GM12878 (cell line): Measurements from ENCODE around the gene NOD1. TPM values are rescaled to one million over a fixed set of nuclear protein-coding genes. Genes with fewer than 3 reads are reported as not detected.

ENCODE experiments used
- ATAC-seq: fragments of 200-7000 bp; cut with Tn5 transposase; 3 replicates; pipeline ENCODE4 v1.9.1; 2020; ENCODE audit warnings: mild to moderate bottlenecking, moderate library complexity
- BruUV-seq: library from RNA; stranded (reverse); fragments of 400-500 nt; replicated peaks from 2 replicates; lab custom pipeline; 2021; lab: Mats Ljungman, UMichigan
- CTCF ChIA-PET: fragments of 300-600 bp; sonication (Branson Sonifier 250); formaldehyde crosslinking; extraction: SDS; loops from one replicate; lab custom pipeline; 2021; ENCODE audit warnings: inconsistent platforms; lab: Yijun Ruan, JAX
- POLR2A ChIA-PET: fragments of 350-600 bp; formaldehyde crosslinking; extraction: SDS; loops from one replicate; lab custom pipeline; 2021; ENCODE audit warnings: inconsistent platforms; lab: Charles Lee
- RAD21 ChIA-PET: fragments of 300-600 bp; sonication (Branson Sonifier 250); formaldehyde crosslinking; loops from one replicate; lab custom pipeline; 2023; ENCODE audit warnings: antibody characterized with exemption; ENCODE audit not compliant: unreplicated experiment; lab: Charles Lee
- SMC1A ChIA-PET: fragments of 300-600 bp; sonication (Branson Sonifier 250); formaldehyde crosslinking; loops from one replicate; lab custom pipeline; 2023; ENCODE audit not compliant: unreplicated experiment, uncharacterized antibody; lab: Charles Lee
- DNase-seq: peaks from one replicate; pipeline ENCODE4 v3.0.0-alpha.2; 2011; ENCODE audit warnings: low read depth, low spot score
- FAIRE-seq: peaks from 3 replicates; lab custom pipeline; 2011; peaks lifted over from hg19 to GRCh38; lab: Jason Lieb, UNC
- H2AFZ ChIP-seq: 2 replicates; pipeline ENCODE4 v1.6.0; 2011; ENCODE audit warnings: low read depth, low read length, control low read depth; ENCODE audit not compliant: control insufficient read depth
- H3K27ac ChIP-seq: 2 replicates; pipeline ENCODE4 v1.5.1; 2011; ENCODE audit warnings: control low read depth; ENCODE audit not compliant: control insufficient read depth, insufficient read depth
- H3K27me3 ChIP-seq, 2 experiments: replicated peaks in 1 of 2; 2 replicates each; pipeline versions ENCODE4 v1.6.0 to v1.6.1; 2011; ENCODE audit warnings: low read length in 1 of 2; ENCODE audit not compliant: control insufficient read depth in 2 of 2, insufficient read depth in 2 of 2
- H3K36me3 ChIP-seq, 2 experiments: 2 replicates each; pipeline ENCODE4 v1.5.1; 2011; ENCODE audit warnings: low read length in 1 of 2; ENCODE audit not compliant: control insufficient read depth in 2 of 2, insufficient read depth in 2 of 2
- H3K4me1 ChIP-seq: 2 replicates; pipeline ENCODE4 v1.6.1; 2011; ENCODE audit warnings: mild to moderate bottlenecking, low read length, moderate library complexity, mixed read lengths; ENCODE audit not compliant: control insufficient read depth, insufficient read depth
- H3K4me2 ChIP-seq: 2 replicates; pipeline ENCODE4 v1.6.0; 2011; ENCODE audit warnings: control low read depth; ENCODE audit not compliant: control insufficient read depth, insufficient read depth
- H3K4me3 ChIP-seq: fragments of 200-600 bp; sonication (generic); 2 replicates; pipeline ENCODE4 v1.5.1; 2016
- H3K79me2 ChIP-seq: 2 replicates; pipeline ENCODE4 v1.6.0; 2011; ENCODE audit warnings: low read length; ENCODE audit not compliant: control insufficient read depth, insufficient read depth
- H3K9ac ChIP-seq: 2 replicates; pipeline ENCODE4 v1.8.0; 2011; ENCODE audit warnings: low read length, control low read depth, mixed read lengths; ENCODE audit not compliant: control insufficient read depth, insufficient read depth
- H3K9me3 ChIP-seq: replicated peaks from 3 replicates; pipeline ENCODE4 v1.5.1; 2011; ENCODE audit warnings: mild to moderate bottlenecking, low read length; ENCODE audit not compliant: control insufficient read depth, insufficient read depth
- H4K20me1 ChIP-seq: 2 replicates; pipeline ENCODE4 v1.6.0; 2011; ENCODE audit not compliant: control insufficient read depth, insufficient read depth
- BCL11A ChIP-seq: IDR thresholded peaks from 2 replicates; pipeline ENCODE4 v1.6.1; 2011; ENCODE audit warnings: low read depth, low read length
- CBX3 ChIP-seq: fragments of 200-600 bp; sonication (generic); IDR thresholded peaks from 2 replicates; pipeline ENCODE4 v1.6.1; 2016; ENCODE audit warnings: low read depth, borderline replicate concordance
- CBX5 ChIP-seq: sonication (generic); IDR thresholded peaks from 2 replicates; pipeline ENCODE4 v1.6.1; 2016; ENCODE audit warnings: low read depth, moderate library complexity, mild to moderate bottlenecking, inconsistent platforms
- CEBPB ChIP-seq, 2 experiments: fragments of 150-350 bp in 1 of 2; IDR thresholded peaks; 2 replicates each; pipeline ENCODE4 v1.6.1; 2012 to 2014; ENCODE audit warnings: low read depth in 2 of 2, low read length in 2 of 2, borderline replicate concordance in 1 of 2, inconsistent platforms in 1 of 2
- CHD1 ChIP-seq: IDR thresholded peaks from 2 replicates; pipeline ENCODE4 v1.6.1; 2012; ENCODE audit warnings: low read depth, low read length, improper control_type of control experiment
- CREB1 ChIP-seq: IDR thresholded peaks from 2 replicates; pipeline ENCODE4 v1.6.1; 2012; ENCODE audit warnings: low read depth, mild to moderate bottlenecking, inconsistent platforms
- FOXM1 ChIP-seq: IDR thresholded peaks from 2 replicates; pipeline ENCODE4 v1.6.1; 2012; ENCODE audit warnings: low read depth, mild to moderate bottlenecking, inconsistent platforms, low read length, moderate library complexity
- HCFC1 ChIP-seq: fragments of 150-350 bp; IDR thresholded peaks from 2 replicates; pipeline ENCODE4 v1.6.1; 2014; ENCODE audit warnings: low read length
- IRF4 ChIP-seq: IDR thresholded peaks from 2 replicates; pipeline ENCODE4 v1.6.1; 2011; ENCODE audit warnings: low read depth, low read length
- MXI1 ChIP-seq: fragments of 150-350 bp; IDR thresholded peaks from 2 replicates; pipeline ENCODE4 v1.6.1; 2011; ENCODE audit warnings: low read depth, mild to moderate bottlenecking, inconsistent platforms, low read length, improper control_type of control experiment
- PAX8 ChIP-seq: fragments of 450-650 bp; IDR thresholded peaks from 2 replicates; pipeline ENCODE4 v1.6.1; 2017; ENCODE audit warnings: mild to moderate bottlenecking, moderate library complexity
- PML ChIP-seq: IDR thresholded peaks from 2 replicates; pipeline ENCODE4 v1.6.1; 2012; ENCODE audit warnings: low read length, inconsistent platforms
- POLR2AphosphoS2 ChIP-seq: IDR thresholded peaks from 2 replicates; pipeline ENCODE4 v1.6.1; 2011; ENCODE audit warnings: low read depth, mild to moderate bottlenecking, low read length, improper control_type of control experiment, moderate library complexity
- SIN3A ChIP-seq: IDR thresholded peaks from 2 replicates; pipeline ENCODE4 v1.6.1; 2012; ENCODE audit warnings: low read depth, low read length, improper control_type of control experiment
- SP1 ChIP-seq: IDR thresholded peaks from one replicate; pipeline ENCODE4 v1.6.1; 2011; ENCODE audit warnings: low read depth, low read length
- TCF3 ChIP-seq: IDR thresholded peaks from 2 replicates; pipeline ENCODE4 v1.6.1; 2012; ENCODE audit warnings: low read depth, mild to moderate bottlenecking, low read length, borderline replicate concordance; ENCODE audit not compliant: insufficient read depth
- ZBED1 ChIP-seq: IDR thresholded peaks from 2 replicates; pipeline ENCODE4 v1.6.1; 2016; ENCODE audit warnings: borderline replicate concordance
- WGBS: methylation state at CpG from one replicate; pipeline ENCODE4 v1.1.6; 2016; ENCODE audit warnings: low lambda C conversion rate; ENCODE audit not compliant: insufficient replicate concordance, insufficient coverage; ENCODE audit errors: missing lambda C conversion rate; 5-methylcytosine and 5-hydroxymethylcytosine counted together
- in situ Hi-C: fragments of 300-500 bp; cut with MboI; formaldehyde crosslinking; loops from 9 replicates; pipeline ENCODE4 v1.14.3; 2018; ENCODE audit warnings: mixed read lengths
- intact Hi-C: fragments of 100-400 bp; cut with micrococcal nuclease; formaldehyde crosslinking; loops from one replicate; pipeline ENCODE4 v1.14.2; 2022; ENCODE audit not compliant: unreplicated experiment
- polyA plus RNA-seq, 11 experiments: library from polyadenylated mRNA; depleted of rRNA in 4 of 11; unstranded in 6 of 11; stranded (reverse) in 5 of 11; fragments of >200 nt; fragmentation: Nextera tagmentation in 4 of 11; fragmentation: Illumina TruSeq in 1 of 11; extraction: Ambion mirVana in 4 of 11; extraction: Trizol in 1 of 11; gene quantifications; 1 replicate in 1 of 11; 2 replicates in 10 of 11; pipeline versions ENCODE4 v1.2.1 to v1.2.3, GENCODE V29; 2011 to 2016; ENCODE audit warnings: inconsistent platforms in 2 of 11, missing spikeins in 2 of 11, low read depth in 1 of 11
- total RNA-seq, 4 experiments: library from RNA; depleted of rRNA in 3 of 4; stranded (reverse); fragments of >200 nt in 3 of 4; fragmentation: Illumina TruSeq in 1 of 4; extraction: Trizol in 1 of 4; gene quantifications; 2 replicates each; pipeline versions ENCODE4 v1.2.1 to v1.2.3, GENCODE V29; 2013 to 2021
- TF ChIP-seq, protein P1 (sequence below): fragments of 150-350 bp; IDR thresholded peaks from 2 replicates; pipeline ENCODE4 v1.6.1; 2016; ENCODE audit warnings: low read depth, low read length
- TF ChIP-seq, protein P2 (sequence below): IDR thresholded peaks from 2 replicates; pipeline ENCODE4 v1.6.1; 2011; ENCODE audit warnings: borderline replicate concordance, low read depth, mild to moderate bottlenecking, moderate library complexity, low read length; ENCODE audit not compliant: insufficient read depth, poor library complexity, severe bottlenecking
- TF ChIP-seq, protein P3 (sequence below): fragments of 450-650 bp; IDR thresholded peaks from 2 replicates; pipeline ENCODE4 v1.6.1; 2018; ENCODE audit warnings: borderline replicate concordance, mild to moderate bottlenecking; ENCODE audit not compliant: partially characterized antibody

NOD1 gene
- total and polyA plus RNA-seq, 10 of the 15 experiments (the other 5 are each of a cell fraction or from before 2014, with no cell fraction given) = 1.8 to 14.6 (median 8.9) TPM

DNA sequence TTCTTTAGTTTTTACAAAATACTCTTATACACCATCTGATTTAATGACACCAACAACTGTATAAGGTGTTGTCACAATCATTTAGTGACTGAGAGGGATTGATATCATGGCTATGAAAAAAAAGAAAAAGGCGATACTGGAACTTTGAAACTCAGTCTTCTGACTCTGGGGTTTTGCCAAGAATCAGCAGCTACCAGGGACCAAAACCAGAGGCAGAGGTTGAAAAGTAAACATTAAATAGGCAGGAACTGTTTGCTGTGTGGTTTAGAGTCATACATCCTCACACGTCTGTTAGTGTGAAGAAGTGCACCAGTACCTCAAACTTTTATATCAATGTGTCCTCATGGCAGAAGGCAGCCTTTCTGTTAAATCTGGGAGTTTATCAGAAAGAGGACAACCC lies 46.0 kb upstream of the NOD1 start:
- CTCF ChIA-PET = no interaction called here
- no TSS peak for BruUV-seq
- FAIRE-seq = no peak

More for the DNA sequence above, 46.0 kb upstream of the NOD1 start:
- RAD21 ChIA-PET = no interaction called here
- no peak overlapping the region for H3K9ac ChIP-seq
- no peak overlapping the region for H2AFZ ChIP-seq
- 100% methylated on average over 2 of the region's 2 CpGs for WGBS
- H3K4me3 ChIP-seq = no peak overlapping the region
- no peak overlapping the region for H3K27ac ChIP-seq
- H3K36me3 ChIP-seq = no peaks in the 10 kb centered on the region
- POLR2A ChIA-PET = no interaction called here
- H3K4me1 ChIP-seq = peaks cover 10% of the 10 kb centered on the region
- no peaks in the 10 kb centered on the region for H3K9me3 ChIP-seq
- no peaks in the 10 kb centered on the region for H3K27me3 ChIP-seq
- in situ Hi-C loops (no loop called here), intact Hi-C loops (no loop called here)
- H4K20me1 ChIP-seq = no peaks in the 10 kb centered on the region
- ATAC-seq = no peak
- DNase-seq = no peak
- SMC1A ChIA-PET = no interaction called here
- TF ChIP-seq PML (no peak), SIN3A (no peak), FOXM1 (no peak), CREB1 (no peak), MXI1 (no peak), SP1 (no peak), HCFC1 (no peak), CBX3 (no peak), PAX8 (no peak), CHD1 (no peak), ZBED1 (no peak), BCL11A (no peak), TCF3 (no peak), POLR2AphosphoS2 (no peak), IRF4 (no peak), CBX5 (no peak), CEBPB (IDR thresholded peaks at IDR 0.05; ENCODE audit: borderline replicate concordance in 1 of 2, low read depth in 2 of 2, low read length in 2 of 2) (no peak)
- TF ChIP-seq, protein P1, sequence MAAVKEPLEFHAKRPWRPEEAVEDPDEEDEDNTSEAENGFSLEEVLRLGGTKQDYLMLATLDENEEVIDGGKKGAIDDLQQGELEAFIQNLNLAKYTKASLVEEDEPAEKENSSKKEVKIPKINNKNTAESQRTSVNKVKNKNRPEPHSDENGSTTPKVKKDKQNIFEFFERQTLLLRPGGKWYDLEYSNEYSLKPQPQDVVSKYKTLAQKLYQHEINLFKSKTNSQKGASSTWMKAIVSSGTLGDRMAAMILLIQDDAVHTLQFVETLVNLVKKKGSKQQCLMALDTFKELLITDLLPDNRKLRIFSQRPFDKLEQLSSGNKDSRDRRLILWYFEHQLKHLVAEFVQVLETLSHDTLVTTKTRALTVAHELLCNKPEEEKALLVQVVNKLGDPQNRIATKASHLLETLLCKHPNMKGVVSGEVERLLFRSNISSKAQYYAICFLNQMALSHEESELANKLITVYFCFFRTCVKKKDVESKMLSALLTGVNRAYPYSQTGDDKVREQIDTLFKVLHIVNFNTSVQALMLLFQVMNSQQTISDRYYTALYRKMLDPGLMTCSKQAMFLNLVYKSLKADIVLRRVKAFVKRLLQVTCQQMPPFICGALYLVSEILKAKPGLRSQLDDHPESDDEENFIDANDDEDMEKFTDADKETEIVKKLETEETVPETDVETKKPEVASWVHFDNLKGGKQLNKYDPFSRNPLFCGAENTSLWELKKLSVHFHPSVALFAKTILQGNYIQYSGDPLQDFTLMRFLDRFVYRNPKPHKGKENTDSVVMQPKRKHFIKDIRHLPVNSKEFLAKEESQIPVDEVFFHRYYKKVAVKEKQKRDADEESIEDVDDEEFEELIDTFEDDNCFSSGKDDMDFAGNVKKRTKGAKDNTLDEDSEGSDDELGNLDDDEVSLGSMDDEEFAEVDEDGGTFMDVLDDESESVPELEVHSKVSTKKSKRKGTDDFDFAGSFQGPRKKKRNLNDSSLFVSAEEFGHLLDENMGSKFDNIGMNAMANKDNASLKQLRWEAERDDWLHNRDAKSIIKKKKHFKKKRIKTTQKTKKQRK = no peak
- TF ChIP-seq, protein P2, sequence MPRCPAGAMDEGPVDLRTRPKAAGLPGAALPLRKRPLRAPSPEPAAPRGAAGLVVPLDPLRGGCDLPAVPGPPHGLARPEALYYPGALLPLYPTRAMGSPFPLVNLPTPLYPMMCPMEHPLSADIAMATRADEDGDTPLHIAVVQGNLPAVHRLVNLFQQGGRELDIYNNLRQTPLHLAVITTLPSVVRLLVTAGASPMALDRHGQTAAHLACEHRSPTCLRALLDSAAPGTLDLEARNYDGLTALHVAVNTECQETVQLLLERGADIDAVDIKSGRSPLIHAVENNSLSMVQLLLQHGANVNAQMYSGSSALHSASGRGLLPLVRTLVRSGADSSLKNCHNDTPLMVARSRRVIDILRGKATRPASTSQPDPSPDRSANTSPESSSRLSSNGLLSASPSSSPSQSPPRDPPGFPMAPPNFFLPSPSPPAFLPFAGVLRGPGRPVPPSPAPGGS = no peak
- TF ChIP-seq, protein P3, sequence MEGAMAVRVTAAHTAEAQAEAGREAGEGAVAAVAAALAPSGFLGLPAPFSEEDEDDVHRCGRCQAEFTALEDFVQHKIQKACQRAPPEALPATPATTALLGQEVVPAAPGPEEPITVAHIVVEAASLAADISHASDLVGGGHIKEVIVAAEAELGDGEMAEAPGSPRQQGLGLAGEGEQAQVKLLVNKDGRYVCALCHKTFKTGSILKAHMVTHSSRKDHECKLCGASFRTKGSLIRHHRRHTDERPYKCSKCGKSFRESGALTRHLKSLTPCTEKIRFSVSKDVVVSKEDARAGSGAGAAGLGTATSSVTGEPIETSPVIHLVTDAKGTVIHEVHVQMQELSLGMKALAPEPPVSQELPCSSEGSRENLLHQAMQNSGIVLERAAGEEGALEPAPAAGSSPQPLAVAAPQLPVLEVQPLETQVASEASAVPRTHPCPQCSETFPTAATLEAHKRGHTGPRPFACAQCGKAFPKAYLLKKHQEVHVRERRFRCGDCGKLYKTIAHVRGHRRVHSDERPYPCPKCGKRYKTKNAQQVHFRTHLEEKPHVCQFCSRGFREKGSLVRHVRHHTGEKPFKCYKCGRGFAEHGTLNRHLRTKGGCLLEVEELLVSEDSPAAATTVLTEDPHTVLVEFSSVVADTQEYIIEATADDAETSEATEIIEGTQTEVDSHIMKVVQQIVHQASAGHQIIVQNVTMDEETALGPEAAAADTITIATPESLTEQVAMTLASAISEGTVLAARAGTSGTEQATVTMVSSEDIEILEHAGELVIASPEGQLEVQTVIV = no peak
- no peak overlapping the region for H3K4me2 ChIP-seq
- H3K79me2 ChIP-seq = no peaks in the 10 kb centered on the region
